Naive thymus-derived CD8-positive, alpha-beta T cell (primary cell): Measurements from ENCODE around the gene THUMPD2. TPM values are rescaled to one million over a fixed set of nuclear protein-coding genes. Genes with fewer than 3 reads are reported as not detected.
A peak's percentile ranks its signal among the peaks of the same experiment; 100 is the strongest.

Experiments
- ATAC-seq, 2 donors: fragments of 150-1000 bp; cut with Tn5 transposase in 1 of 2; sonication (Bioruptor Pico), chemical (Tn5 transposase) in 1 of 2; 1 replicate in 1 of 2; 2 replicates in 1 of 2; pipeline ENCODE4 v1.10.0; 2021; ENCODE audit warnings: mild to moderate bottlenecking in 2 of 2, moderate library complexity in 2 of 2
- POLR2A ChIA-PET: fragments of 350-600 bp; sonication (Branson Sonifier 250); formaldehyde crosslinking; loops from one replicate; lab custom pipeline; 2021; ENCODE audit warnings: antibody characterized with exemption; lab: Charles Lee
- DNase-seq, 10 donors: peaks; one replicate each; pipeline versions ENCODE4 v3.0.0 to v3.0.0-alpha.2; 2020 to 2022
- H3K27ac Mint-ChIP-seq, 10 donors: one replicate each; pipeline ENCODE4 v1.8.0; 2020 to 2022; ENCODE audit warnings: mild to moderate bottlenecking in 10 of 10, mixed read lengths in 10 of 10, moderate library complexity in 4 of 10, inconsistent platforms in 1 of 10
- H3K27me3 Mint-ChIP-seq, 5 donors: one replicate each; pipeline ENCODE4 v1.8.0; 2021 to 2022; ENCODE audit warnings: mixed read lengths in 5 of 5
- H3K36me3 Mint-ChIP-seq, 3 donors: one replicate each; pipeline ENCODE4 v1.8.0; 2020 to 2022; ENCODE audit warnings: mixed read lengths in 3 of 3, mild to moderate bottlenecking in 2 of 3, inconsistent platforms in 1 of 3
- H3K4me1 Mint-ChIP-seq, 4 donors: one replicate each; pipeline ENCODE4 v1.8.0; 2021 to 2022; ENCODE audit warnings: mixed read lengths in 4 of 4
- H3K4me3 Mint-ChIP-seq, 10 donors: one replicate each; pipeline ENCODE4 v1.8.0; 2020 to 2022; ENCODE audit warnings: mild to moderate bottlenecking in 10 of 10, mixed read lengths in 10 of 10, moderate library complexity in 6 of 10, inconsistent platforms in 1 of 10
- H3K9me3 Mint-ChIP-seq, 9 donors: one replicate each; pipeline ENCODE4 v1.8.0; 2020 to 2022; ENCODE audit warnings: mixed read lengths in 9 of 9, mild to moderate bottlenecking in 3 of 9, inconsistent platforms in 1 of 9, moderate library complexity in 1 of 9
- polyA plus RNA-seq, 3 donors: library from polyadenylated mRNA; unstranded; fragments of 300-500 nt; fragmentation: Illumina TruSeq; gene quantifications; one replicate each; pipeline ENCODE4 v1.2.3, GENCODE V29; 2021
- total RNA-seq, 8 experiments: library from RNA in 2 of 8; stranded (reverse) in 2 of 8; gene quantifications; one replicate each; pipeline ENCODE4 v1.2.3 and lab custom pipeline; 2021 to 2026

THUMPD2 gene
- total and polyA plus RNA-seq, 5 experiments from 2014 or later, result 3.8 to 13.4 (median 7.4) TPM

DNA sequence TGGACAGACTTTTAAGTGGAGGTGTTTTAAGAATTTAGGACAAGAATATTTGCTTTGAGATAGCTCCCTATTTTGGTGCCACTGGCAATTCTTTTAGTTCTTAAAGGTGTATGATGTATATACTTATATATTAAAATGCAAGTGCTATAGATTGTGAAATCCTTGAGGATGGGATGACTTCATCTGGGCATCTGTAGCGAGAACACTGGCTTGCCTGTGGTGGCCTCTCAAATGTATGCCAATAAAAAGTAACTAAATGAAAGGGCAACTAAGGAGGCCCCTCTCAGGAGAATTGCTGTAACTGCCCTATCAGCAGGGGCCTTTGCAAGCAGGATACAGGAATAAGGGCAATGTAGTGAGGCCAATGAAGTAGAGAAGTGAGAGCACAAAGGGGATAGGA, 2.6 kb upstream of the THUMPD2 start:
- no peaks in the 10 kb centered on the region for H3K36me3 Mint-ChIP-seq
- no peak for DNase-seq
- H3K27ac Mint-ChIP-seq, result no peak overlapping the region
- no peak for ATAC-seq
- peak overlapping the region in 2 of 10 donors; percentile 39 to 98 for H3K4me3 Mint-ChIP-seq
- H3K9me3 Mint-ChIP-seq, result no peaks in the 10 kb centered on the region
- H3K27me3 Mint-ChIP-seq, result peaks cover 0 to 9% (median 0%) of the 10 kb centered on the region in 5 donors
- peaks cover 14 to 50% (median 42%) of the 10 kb centered on the region in 4 donors for H3K4me1 Mint-ChIP-seq
- POLR2A ChIA-PET, result no interaction called here

DNA sequence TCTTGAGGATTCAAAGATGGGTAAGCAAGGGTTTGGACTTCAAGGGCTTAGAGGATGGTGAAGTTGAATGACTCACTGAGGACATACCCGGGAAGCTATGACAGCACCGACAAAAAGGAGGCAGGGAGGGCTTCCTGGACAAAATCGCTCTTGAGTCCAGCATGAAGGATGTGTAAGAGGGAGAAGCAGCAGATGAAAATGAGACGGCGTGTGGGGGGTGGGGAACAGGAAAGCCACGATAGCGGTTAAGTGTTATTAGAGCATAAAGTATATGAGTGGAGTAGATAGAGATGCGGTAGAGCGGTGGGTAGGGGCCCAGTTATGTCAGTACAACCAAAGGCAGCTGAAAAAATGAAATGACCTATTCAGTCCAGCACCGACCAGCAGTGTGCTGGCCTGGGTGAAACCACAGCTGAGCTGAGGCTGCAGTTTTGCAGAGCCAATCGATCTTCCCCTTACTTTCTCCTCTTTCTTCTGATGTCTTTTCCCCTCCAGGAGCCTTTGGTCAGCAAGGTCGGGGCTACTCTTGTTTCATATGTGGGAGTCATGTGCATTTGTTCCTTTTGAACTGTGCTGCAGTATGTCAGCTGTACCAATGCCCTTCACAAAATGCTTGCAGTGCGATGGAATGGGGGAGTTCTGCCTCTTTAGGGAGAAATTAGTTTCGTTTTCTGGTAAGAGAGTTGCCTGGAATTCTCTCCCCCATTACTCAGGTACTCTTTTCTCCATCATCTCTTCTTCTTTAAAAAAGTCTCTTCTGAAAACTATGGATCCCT, 2.0 kb upstream of the THUMPD2 start:
- H3K9me3 Mint-ChIP-seq, result no peaks in the 10 kb centered on the region
- peak overlapping the region in 9 of 10 donors; percentile 13 to 86 (median 61) for H3K27ac Mint-ChIP-seq
- DNase-seq (peak in 2 of 10 donors; percentile 4 to 5), ATAC-seq (peak in 1 of 2 donors; percentile 3)
- H3K4me3 Mint-ChIP-seq, result peak overlapping the region; percentile 69 to 98 (median 90)
- peaks cover 15 to 57% (median 47%) of the 10 kb centered on the region in 4 donors for H3K4me1 Mint-ChIP-seq
- POLR2A ChIA-PET, result no interaction called here
- H3K27me3 Mint-ChIP-seq, result peaks cover 0 to 7% (median 0%) of the 10 kb centered on the region in 5 donors
- no peaks in the 10 kb centered on the region for H3K36me3 Mint-ChIP-seq

DNA sequence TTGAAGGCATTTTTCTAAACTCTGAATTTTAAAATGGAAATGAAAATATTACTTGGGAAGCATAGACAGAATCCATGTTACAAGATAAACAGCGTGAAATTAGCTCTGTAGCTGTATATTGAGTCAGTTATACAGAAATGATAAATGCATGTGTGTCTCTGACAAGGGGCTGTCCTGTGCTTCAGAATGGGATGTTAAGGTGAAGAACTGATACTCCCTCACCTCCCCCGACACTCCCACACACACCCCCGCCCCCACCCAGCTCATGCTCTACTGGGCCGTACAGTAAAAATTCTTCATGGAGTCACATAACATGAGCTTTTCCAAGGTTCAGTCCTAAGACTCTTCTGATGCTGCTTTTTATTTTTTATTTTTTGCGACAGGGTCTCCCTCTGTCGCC, 869 bp upstream of the THUMPD2 start:
- Mint-ChIP-seq H3K36me3 (no peaks in the 10 kb centered on the region), H3K27me3 (no peaks in the 10 kb centered on the region), H3K9me3 (no peaks in the 10 kb centered on the region), H3K4me3 (peak overlapping the region; percentile 88 to 98 (median 91)), H3K27ac (peak overlapping the region in 9 of 10 donors; percentile 24 to 97 (median 87)), H3K4me1 (peaks cover 16 to 65% (median 55%) of the 10 kb centered on the region in 4 donors)
- no peak for DNase-seq
- ATAC-seq, result no peak
- POLR2A ChIA-PET, result no interaction called here

DNA sequence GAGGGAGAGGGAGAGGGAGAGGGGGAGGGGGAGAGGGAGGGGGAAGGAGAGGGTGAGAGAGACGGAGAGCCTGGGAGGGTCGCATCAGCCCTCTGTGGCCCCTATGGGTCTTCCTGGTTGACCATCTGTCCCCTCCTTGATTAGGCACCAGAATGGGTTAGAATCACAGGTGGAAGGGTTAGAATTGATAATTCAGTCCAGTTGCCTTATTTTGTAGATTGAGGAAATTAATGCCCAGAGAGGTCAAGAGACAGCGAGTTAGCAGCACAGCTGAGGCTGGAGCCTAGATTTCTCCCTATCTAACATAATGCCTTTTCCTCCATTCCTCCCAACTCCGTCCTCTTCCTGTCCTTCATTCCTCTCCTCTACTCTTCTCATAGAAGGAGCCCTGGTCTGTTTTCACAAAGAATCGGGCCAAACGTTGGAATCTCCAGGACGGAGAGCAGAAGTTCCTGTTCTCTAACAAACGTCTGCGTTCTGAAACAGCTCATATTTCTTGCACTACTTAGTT, 338 bp upstream of the THUMPD2 start:
- Mint-ChIP-seq H3K27me3 (no peaks in the 10 kb centered on the region), H3K9me3 (no peaks in the 10 kb centered on the region), H3K36me3 (no peaks in the 10 kb centered on the region), H3K4me1 (peaks cover 17 to 68% (median 60%) of the 10 kb centered on the region in 4 donors), H3K27ac (peak overlapping the region; percentile 24 to 97 (median 86)), H3K4me3 (peak overlapping the region; percentile 88 to 98 (median 91))
- DNase-seq (peak in 1 of 10 donors; percentile 4), ATAC-seq (no peak)
- POLR2A ChIA-PET, result no interaction called here

DNA sequence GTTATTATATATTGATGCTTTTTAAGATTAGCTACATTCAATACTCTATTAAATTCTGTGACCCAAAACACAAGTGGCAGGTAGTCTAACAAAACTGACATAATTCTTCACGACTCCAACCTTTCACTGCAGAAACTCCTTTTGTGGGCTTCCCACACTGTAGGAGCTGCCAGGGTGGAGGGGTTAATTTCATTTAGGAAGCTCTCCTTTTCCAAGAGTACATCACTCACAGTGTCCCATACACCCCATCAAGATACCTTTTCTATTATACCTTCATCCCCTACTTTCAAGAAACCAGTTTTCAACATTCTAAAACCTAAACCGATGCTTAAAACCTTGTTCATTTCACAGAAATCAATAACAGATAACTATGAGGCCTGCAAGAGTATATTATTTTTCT, 825 bp downstream of the THUMPD2 start:
- Mint-ChIP-seq H3K27ac (peak overlapping the region; percentile 79 to 97 (median 96)), H3K4me3 (peak overlapping the region; percentile 88 to 98 (median 95)), H3K36me3 (no peaks in the 10 kb centered on the region), H3K27me3 (no peaks in the 10 kb centered on the region), H3K9me3 (no peaks in the 10 kb centered on the region), H3K4me1 (peaks cover 17 to 71% (median 67%) of the 10 kb centered on the region in 4 donors)
- ATAC-seq, result no peak
- POLR2A ChIA-PET, result interaction anchor here (0.6 kb wide), 1 partner anchor 13 kb away, joined by 3 read pairs; no protein-coding TSS in a partner anchor
- DNase-seq, result peak in 1 of 10 donors; percentile 5

DNA sequence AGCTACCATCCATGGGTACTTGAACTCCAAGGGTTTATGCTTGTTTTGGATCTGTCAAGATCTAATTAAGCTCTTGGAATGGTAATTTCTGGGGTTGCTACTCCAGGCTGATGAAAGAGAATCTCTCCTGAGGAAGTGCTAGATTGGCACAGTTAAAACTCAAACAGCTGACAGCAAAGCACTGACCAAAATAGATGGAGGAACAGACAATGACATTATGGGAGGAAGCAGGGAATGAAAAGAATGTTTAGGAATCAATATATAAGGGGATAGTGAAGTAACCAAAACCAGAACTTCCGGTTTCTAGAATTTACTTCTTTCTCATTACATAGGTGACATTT, 6.3 kb downstream of the THUMPD2 start:
- POLR2A ChIA-PET, result no interaction called here
- Mint-ChIP-seq H3K4me1 (peaks cover 12 to 53% (median 50%) of the 10 kb centered on the region in 4 donors), H3K9me3 (no peaks in the 10 kb centered on the region), H3K36me3 (peaks cover 11 to 27% (median 14%) of the 10 kb centered on the region in 3 donors), H3K4me3 (no peak overlapping the region), H3K27me3 (no peaks in the 10 kb centered on the region), H3K27ac (peak overlapping the region in 1 of 10 donors; percentile 28)
- no peak for ATAC-seq
- no peak for DNase-seq

DNA sequence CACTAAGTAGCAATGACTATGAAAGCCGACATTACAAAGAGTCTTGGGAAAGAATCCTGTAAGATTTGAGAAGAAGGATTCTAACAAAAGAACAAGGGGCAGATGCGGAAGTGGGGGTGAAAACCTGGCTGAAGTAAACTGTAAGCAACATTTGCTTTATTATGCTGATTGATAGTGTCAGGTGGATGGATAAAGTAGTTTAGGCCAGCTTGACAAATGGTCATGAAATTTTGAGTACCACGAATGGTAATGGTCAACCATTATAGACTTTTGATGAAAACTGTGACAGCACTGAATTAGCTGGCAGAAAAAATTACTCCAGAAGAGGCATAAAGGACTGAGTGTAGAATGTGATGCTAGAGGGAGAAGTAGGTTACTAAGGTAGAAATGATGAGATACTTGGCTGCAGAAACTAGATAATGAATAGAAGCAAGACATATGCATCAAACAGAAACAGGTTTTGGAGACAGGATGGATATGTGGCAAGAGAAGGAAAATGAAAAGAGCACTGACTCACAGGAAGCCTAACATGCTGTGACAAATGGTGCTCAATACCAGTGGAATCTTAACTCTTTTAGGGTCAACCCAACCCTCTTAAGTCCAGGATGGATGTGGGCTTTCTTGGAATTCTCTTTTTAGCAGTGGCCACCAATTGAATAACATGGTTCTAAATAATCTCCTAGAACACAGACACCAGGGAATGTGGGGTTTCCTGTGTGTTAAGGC, 6.8 kb downstream of the THUMPD2 start:
- H3K27me3 Mint-ChIP-seq, result no peaks in the 10 kb centered on the region
- H3K36me3 Mint-ChIP-seq, result peaks cover 11 to 27% (median 14%) of the 10 kb centered on the region in 3 donors
- no peaks in the 10 kb centered on the region for H3K9me3 Mint-ChIP-seq
- no peak overlapping the region for H3K27ac Mint-ChIP-seq
- H3K4me3 Mint-ChIP-seq, result no peak overlapping the region
- peaks cover 12 to 48% (median 44%) of the 10 kb centered on the region in 4 donors for H3K4me1 Mint-ChIP-seq
- ATAC-seq (no peak), DNase-seq (no peak)
- POLR2A ChIA-PET, result no interaction called here

DNA sequence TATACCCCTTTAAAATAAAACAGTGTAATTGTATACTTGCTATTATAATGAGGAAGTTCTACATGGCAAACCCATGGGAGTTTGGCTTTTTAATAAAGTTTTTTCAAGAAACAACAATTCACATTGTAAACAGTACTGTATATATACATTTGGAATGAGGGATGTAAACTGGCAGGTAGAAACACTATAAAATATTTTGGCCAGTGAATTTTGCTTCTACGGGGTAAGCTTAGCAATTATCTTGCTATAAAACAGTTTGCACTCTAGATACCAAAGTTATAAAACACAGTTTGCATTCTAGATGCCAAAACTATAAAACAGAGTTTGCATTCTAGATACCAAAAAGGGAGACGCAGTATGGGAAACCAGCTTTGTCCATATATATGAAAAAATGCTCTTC, 16.6 kb downstream of the THUMPD2 start:
- H3K27ac Mint-ChIP-seq, result no peak overlapping the region
- H3K4me3 Mint-ChIP-seq, result no peak overlapping the region
- H3K36me3 Mint-ChIP-seq, result peaks cover 21 to 83% (median 61%) of the 10 kb centered on the region in 3 donors
- DNase-seq (no peak), ATAC-seq (no peak)
- H3K4me1 Mint-ChIP-seq, result peaks cover 0 to 5% (median 2%) of the 10 kb centered on the region in 4 donors
- H3K9me3 Mint-ChIP-seq, result no peaks in the 10 kb centered on the region
- no peaks in the 10 kb centered on the region for H3K27me3 Mint-ChIP-seq
- POLR2A ChIA-PET, result no interaction called here

DNA sequence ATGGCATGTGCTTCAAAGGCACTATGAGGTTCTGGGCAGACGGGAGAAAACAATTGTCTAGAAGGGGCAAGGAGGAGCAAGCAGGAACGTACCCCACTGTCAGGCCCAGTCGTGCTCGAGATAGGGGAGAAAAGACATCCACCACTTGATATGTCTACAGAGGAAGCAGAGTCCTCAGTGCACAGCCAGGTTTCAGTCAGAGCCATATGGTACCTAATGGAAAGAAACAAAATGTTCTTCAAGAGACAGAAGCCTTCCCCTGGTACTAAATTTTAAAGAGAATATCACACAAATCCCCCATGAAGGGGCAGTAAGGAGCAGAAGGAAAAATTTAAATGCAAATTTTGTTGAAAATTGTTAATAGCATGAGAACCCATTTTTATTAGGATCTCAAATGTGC, 21.9 kb downstream of the THUMPD2 start:
- Mint-ChIP-seq H3K4me1 (peaks cover 0 to 5% (median 0%) of the 10 kb centered on the region in 4 donors), H3K27me3 (no peaks in the 10 kb centered on the region), H3K27ac (no peak overlapping the region), H3K9me3 (no peaks in the 10 kb centered on the region), H3K36me3 (peaks cover 31 to 88% (median 63%) of the 10 kb centered on the region in 3 donors), H3K4me3 (no peak overlapping the region)
- POLR2A ChIA-PET, result no interaction called here
- DNase-seq (no peak), ATAC-seq (no peak)

DNA sequence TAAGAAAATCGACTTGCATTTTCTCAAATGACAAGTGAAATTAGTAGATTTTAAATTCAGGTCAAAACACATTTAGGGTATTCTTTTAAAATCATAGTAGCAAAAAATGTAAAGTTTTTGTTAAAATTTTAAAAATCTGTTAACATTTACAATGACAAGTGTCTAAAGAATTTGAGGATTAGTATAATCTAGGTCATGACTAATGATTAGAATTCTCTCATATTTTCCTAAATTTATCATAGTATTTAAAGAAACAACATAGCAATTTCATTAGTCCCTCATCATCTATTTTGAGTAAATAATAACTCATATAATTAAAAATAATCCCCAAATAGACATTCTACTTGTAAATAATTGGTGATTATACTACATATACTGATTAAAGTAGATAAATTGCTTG, 23.6 kb downstream of the THUMPD2 start:
- ATAC-seq, result no peak
- no peak overlapping the region for H3K27ac Mint-ChIP-seq
- no peaks in the 10 kb centered on the region for H3K27me3 Mint-ChIP-seq
- peaks cover 30 to 86% (median 54%) of the 10 kb centered on the region in 3 donors for H3K36me3 Mint-ChIP-seq
- H3K4me3 Mint-ChIP-seq, result no peak overlapping the region
- peaks cover 0 to 5% (median 0%) of the 10 kb centered on the region in 4 donors for H3K4me1 Mint-ChIP-seq
- H3K9me3 Mint-ChIP-seq, result no peaks in the 10 kb centered on the region
- POLR2A ChIA-PET, result interaction anchor here (0.6 kb wide), 1 partner anchor 11 kb away, joined by 3 read pairs; no protein-coding TSS in a partner anchor
- DNase-seq, result no peak

DNA sequence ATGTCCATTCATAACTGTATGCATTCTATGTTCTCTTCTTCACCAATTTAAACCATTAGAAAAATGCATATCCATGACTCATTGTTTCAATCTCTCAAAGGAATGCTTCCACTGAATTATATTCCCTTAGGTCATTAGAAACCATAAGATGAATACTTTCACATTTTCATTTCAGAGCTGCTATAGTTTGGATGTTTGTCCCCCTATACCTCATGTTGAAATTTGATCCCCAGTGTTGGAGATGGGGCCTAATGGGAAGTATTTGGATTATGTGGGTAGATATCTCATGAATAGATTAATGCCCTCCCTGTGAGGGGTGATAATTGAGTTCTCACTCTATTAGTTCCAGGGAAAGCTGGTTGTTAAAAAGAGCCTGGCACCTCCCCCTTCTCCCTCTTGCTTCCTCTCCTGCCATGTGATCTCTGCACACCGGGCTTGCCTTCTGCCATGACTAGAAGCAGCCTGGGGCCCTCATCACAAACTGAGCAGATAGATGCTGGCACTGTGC, 35.7 kb downstream of the THUMPD2 start:
- POLR2A ChIA-PET, result no interaction called here
- Mint-ChIP-seq H3K27ac (peak overlapping the region in 3 of 10 donors; percentile 44 to 75 (median 66)), H3K4me3 (no peak overlapping the region), H3K4me1 (peaks cover 0 to 2% (median 0%) of the 10 kb centered on the region in 4 donors), H3K36me3 (peaks cover 18 to 72% (median 50%) of the 10 kb centered on the region in 3 donors), H3K9me3 (no peaks in the 10 kb centered on the region), H3K27me3 (no peaks in the 10 kb centered on the region)
- DNase-seq, result no peak
- no peak for ATAC-seq

DNA sequence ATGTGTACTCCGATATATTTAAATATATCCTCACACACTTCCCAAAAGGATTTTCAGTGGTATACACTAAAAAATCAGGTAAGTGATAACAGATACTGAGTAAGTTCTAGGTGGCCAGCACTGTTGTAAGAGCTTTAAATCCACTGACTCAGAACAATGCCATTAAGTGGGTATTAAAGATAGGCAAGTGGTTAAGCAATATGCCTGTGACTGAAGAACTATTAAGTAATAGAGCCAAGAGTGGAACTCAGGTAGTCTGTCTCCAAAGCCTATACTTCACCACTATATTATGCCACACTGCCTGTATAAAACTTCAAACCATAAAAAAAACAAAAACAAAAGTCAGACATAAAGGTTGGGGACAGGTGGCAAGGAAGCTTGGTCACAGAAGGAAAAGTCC, 37.2 kb downstream of the THUMPD2 start:
- no peaks in the 10 kb centered on the region for H3K9me3 Mint-ChIP-seq
- DNase-seq, result no peak
- peaks cover 29 to 76% (median 57%) of the 10 kb centered on the region in 3 donors for H3K36me3 Mint-ChIP-seq
- H3K4me3 Mint-ChIP-seq, result no peak overlapping the region
- H3K27ac Mint-ChIP-seq, result no peak overlapping the region
- peaks cover 0 to 6% (median 0%) of the 10 kb centered on the region in 4 donors for H3K4me1 Mint-ChIP-seq
- ATAC-seq, result no peak
- H3K27me3 Mint-ChIP-seq, result no peaks in the 10 kb centered on the region
- POLR2A ChIA-PET, result no interaction called here
